AG04450 (cell line): ENCODE results near the gene ADPRHL1. TPM values are rescaled to one million over a fixed set of nuclear protein-coding genes. Genes with fewer than 3 reads are reported as not detected.

Source experiments
- CTCF ChIA-PET: fragments of 300-600, 350-600 bp; formaldehyde crosslinking; extraction: SDS; loops from one replicate; lab custom pipeline; 2022; ENCODE audit warnings: antibody characterized with exemption, inconsistent platforms; lab: Charles Lee
- POLR2A ChIA-PET: fragments of 350-600 bp; formaldehyde crosslinking; extraction: SDS; loops from one replicate; lab custom pipeline; 2021; ENCODE audit warnings: antibody characterized with exemption, inconsistent platforms; lab: Yijun Ruan, JAX
- DNase-seq: peaks from one replicate; pipeline ENCODE4 v3.0.0-alpha.2; 2011; ENCODE audit warnings: low read depth, low spot score
- H3K27ac ChIP-seq: one replicate; pipeline ENCODE4 v1.5.1; 2012; ENCODE audit warnings: low read depth, low read length, control low read depth
- H3K27me3 ChIP-seq: one replicate; pipeline ENCODE4 v1.6.0; 2012; ENCODE audit warnings: low read length; ENCODE audit not compliant: control insufficient read depth, insufficient read depth
- H3K4me3 ChIP-seq: 2 replicates; pipeline ENCODE4 v1.5.1; 2011; ENCODE audit warnings: mild to moderate bottlenecking, low read depth, low read length, control low read depth
- H3K9me3 ChIP-seq: 2 replicates; pipeline ENCODE4 v1.5.1; 2012; ENCODE audit warnings: low read length; ENCODE audit not compliant: control insufficient read depth, insufficient read depth
- polyA plus RNA-seq: library from polyadenylated mRNA; depleted of rRNA; stranded (reverse); fragments of >200 nt; gene quantifications from 2 replicates; pipeline ENCODE4 v1.2.3, GENCODE V29; 2011
- TF ChIP-seq, protein P1 (sequence below): IDR thresholded peaks from 2 replicates; pipeline ENCODE4 v1.5.1; 2011; ENCODE audit warnings: low read depth, low read length, control low read depth, inconsistent platforms

ADPRHL1 gene
- polyA plus RNA-seq, 1 experiment: 0.35 TPM

DNA sequence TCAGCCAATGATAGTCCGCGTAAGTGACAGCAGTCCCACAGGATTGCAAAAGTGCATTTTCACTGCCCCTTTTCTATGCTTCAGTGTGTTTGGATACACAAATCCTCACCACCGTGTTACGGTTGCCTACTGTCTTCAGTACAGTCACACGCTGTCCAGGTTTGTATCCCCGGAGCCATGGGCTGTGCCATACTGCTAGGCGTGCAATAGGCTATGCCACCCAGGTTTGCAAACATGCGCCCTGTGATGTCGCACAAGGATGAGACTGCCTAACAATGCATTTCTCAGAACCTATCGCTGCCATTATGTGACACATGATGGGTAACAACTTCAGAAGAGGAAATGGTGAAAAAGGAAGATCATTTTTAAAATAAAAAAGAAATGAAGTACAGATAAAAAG is 16.8 kb upstream of the ADPRHL1 start:
- H3K27ac ChIP-seq: no peak overlapping the region
- CTCF ChIA-PET: no interaction called here
- no peak overlapping the region for H3K4me3 ChIP-seq
- POLR2A ChIA-PET: interaction anchor here (0.7 kb wide), 1 partner anchor 115 kb away, joined by 3 read pairs; no protein-coding TSS in a partner anchor
- no peak for DNase-seq
- TF ChIP-seq, protein P1, sequence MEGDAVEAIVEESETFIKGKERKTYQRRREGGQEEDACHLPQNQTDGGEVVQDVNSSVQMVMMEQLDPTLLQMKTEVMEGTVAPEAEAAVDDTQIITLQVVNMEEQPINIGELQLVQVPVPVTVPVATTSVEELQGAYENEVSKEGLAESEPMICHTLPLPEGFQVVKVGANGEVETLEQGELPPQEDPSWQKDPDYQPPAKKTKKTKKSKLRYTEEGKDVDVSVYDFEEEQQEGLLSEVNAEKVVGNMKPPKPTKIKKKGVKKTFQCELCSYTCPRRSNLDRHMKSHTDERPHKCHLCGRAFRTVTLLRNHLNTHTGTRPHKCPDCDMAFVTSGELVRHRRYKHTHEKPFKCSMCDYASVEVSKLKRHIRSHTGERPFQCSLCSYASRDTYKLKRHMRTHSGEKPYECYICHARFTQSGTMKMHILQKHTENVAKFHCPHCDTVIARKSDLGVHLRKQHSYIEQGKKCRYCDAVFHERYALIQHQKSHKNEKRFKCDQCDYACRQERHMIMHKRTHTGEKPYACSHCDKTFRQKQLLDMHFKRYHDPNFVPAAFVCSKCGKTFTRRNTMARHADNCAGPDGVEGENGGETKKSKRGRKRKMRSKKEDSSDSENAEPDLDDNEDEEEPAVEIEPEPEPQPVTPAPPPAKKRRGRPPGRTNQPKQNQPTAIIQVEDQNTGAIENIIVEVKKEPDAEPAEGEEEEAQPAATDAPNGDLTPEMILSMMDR: no peak
- H3K27me3 ChIP-seq: no peaks in the 10 kb centered on the region
- no peaks in the 10 kb centered on the region; the same call in 1 of the 2 replicates for H3K9me3 ChIP-seq

DNA sequence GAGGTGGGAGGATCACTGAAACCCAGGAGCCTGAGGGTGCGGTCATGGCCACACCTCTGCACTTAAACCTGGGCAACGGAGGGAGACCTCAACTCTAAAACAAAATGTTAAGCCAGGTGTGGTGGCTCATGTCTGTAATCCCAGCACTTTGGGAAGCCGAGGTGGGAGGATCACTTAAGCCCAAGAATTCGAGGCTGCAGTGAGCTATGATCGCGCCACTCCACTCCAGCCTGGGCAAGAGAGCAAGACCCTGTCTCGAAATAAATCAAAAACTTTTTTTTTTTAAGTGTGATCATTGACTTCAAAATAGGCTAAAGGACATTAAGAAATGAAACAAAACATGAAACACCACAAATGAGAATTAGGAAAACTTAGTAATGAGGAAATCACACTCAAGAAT is 16.3 kb upstream of the ADPRHL1 start:
- H3K27me3 ChIP-seq: no peaks in the 10 kb centered on the region
- POLR2A ChIA-PET: no interaction called here
- H3K9me3 ChIP-seq: no peaks in the 10 kb centered on the region; the same call in 1 of the 2 replicates
- CTCF ChIA-PET: no interaction called here
- no peak for DNase-seq
- TF ChIP-seq, protein P1: no peak
- H3K27ac ChIP-seq: no peak overlapping the region
- H3K4me3 ChIP-seq: no peak overlapping the region

DNA sequence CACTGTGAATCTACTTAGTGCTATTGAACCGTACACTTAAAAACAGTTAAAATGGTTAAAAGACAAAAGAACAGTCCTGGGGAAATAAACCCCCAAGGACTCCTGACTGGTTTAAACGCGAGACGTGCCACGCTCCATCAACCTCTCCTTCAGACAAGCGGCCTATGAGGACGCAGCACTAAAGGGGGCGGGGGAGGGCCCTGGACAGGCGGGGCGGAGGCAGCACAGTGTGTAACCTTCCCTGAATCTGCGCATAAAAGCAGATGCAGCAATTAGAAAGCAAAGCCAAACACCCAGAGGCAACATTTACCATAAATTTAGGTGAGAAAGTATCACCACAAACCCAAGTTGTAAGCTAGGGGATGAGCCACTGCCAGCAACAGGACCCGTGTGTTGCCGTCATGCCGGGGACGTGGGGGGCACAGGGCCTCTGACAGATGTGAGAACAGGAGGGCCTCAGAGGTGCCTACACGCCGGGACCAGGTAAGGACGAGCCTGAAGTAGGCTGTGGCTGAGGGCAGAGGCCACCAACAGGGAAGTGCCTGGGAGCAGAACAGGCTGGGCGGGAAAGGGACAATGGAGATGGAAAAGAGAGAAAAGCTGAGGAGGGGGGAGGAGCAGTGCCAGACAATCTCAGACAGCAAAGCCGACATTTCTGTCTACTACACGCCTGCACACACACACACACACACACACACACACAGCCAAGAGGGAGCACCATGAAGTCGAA is 15.3 kb upstream of the ADPRHL1 start:
- POLR2A ChIA-PET: no interaction called here
- CTCF ChIA-PET: no interaction called here
- H3K27me3 ChIP-seq: no peaks in the 10 kb centered on the region
- DNase-seq: no peak
- TF ChIP-seq, protein P1: no peak
- no peak overlapping the region for H3K27ac ChIP-seq
- H3K4me3 ChIP-seq: no peak overlapping the region
- H3K9me3 ChIP-seq: no peaks in the 10 kb centered on the region; the same call in 1 of the 2 replicates

DNA sequence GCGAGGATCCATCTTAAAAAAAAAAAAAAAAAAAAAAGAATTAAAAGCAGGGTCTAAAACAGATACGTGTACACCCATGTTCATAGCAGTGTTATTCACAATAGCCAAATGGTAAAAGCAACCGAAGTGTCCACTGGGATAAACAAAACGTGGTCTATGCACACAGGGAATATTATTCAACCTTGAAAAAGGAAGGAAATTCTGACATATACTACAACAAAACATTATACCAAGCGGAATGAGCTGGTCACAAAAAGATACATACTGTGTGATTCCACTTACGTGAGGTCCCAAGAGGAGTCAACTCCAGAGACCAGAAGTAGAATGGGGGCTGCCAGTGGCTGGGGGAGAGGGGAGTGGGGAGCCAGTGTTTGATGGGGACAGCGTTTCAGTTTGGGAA is 14.7 kb upstream of the ADPRHL1 start:
- TF ChIP-seq, protein P1: no peak
- Histone ChIP-seq H3K27ac (no peak overlapping the region), H3K27me3 (no peaks in the 10 kb centered on the region), H3K4me3 (no peak overlapping the region), H3K9me3 (no peaks in the 10 kb centered on the region; the same call in 1 of the 2 replicates)
- CTCF ChIA-PET: no interaction called here
- POLR2A ChIA-PET: no interaction called here
- DNase-seq: no peak

DNA sequence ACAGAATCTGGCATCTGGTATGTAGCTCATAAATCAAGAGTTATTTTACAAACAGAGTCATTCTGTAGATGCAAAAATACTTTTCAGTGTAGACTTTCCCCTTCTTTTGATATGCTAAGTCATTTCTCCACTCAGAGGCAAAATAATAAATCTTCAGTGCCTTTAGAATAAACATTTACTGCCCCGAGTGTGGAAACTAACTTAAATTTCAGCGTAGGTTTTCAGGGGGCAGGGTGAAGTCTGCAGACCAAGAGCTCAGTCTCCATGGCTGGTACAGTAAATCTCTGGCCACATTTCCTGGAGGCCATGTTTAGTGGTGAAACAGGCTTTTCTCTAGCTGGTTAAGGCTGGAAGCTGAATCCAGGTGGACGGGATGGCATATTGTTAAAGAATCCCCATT is 13.1 kb upstream of the ADPRHL1 start:
- POLR2A ChIA-PET: interaction anchor here (0.9 kb wide), 1 partner anchor 24 kb away, joined by 4 read pairs; a partner anchor contains a TSS
- no peak for DNase-seq
- CTCF ChIA-PET: interaction anchor here (0.7 to 1.5 kb wide), 5 partner anchors 8 to 440 kb away, joined by 3 to 4 read pairs (median 4); partner anchors contain the start of gene ADPRHL1

More for the DNA sequence above, 13.1 kb upstream of the ADPRHL1 start:
- Histone ChIP-seq H3K27ac (no peak overlapping the region), H3K27me3 (no peaks in the 10 kb centered on the region), H3K9me3 (no peaks in the 10 kb centered on the region; the same call in 1 of the 2 replicates), H3K4me3 (no peak overlapping the region)
- TF ChIP-seq, protein P1: no peak
